LNCAP (cell line): ENCODE data around the gene OTOP3.

ENCODE experiments used
- CTCF ChIP-seq: fragments of 450-650 bp; IDR thresholded peaks from 2 replicates; pipeline ENCODE4 v1.5.1; 2017; ENCODE audit warnings: mild to moderate bottlenecking

Gene OTOP3

DNA sequence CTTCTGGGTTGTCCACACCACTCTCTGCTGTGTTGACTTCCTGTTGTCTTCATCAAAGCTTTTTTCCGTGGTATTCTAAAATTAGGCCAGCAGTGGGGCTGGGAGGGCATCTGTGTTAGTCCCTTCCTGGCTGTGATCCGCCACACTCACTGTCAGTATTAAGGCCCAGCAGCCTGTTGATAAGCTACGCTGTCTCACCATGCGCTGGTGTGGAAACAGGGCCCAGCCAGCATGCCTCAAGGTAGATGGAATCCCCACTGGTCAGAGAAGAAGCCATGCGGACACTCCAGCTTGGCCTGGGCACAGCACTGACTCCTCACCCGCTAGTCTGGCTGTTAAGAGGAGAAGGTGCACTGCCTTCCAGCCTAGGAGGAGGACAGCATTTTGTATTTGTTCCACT is 63.1 kb downstream of the OTOP3 start:
- TF ChIP-seq CTCF: no peak

DNA sequence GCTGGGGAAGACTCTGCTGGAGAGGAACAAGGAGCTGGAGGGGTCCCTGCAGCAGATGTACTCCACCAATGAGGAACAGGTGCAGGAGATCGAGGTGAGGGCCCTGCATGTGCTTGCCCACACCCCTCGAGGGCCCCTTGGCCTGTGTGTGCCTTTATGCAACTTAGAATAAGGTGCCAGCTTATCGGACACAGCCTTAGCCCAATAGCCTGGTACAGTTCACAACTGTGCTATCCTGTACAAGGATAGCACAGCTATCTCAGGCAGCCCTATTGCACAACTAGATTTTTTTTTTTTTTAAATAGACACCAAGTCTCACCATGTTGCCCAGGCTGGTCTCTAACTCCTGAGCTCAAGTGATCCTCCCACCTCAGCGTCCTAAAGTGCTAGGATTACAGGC is 63.8 kb downstream of the OTOP3 start:
- TF ChIP-seq CTCF: no peak
